GM12872 (cell line): Measurements from ENCODE around the gene PTMA.

Experiments
- TF ChIP-seq, protein P1 (sequence below): IDR thresholded peaks from 3 replicates; pipeline ENCODE4 v1.5.1; 2011; ENCODE audit warnings: low read depth, mild to moderate bottlenecking, low read length, moderate library complexity; ENCODE audit not compliant: insufficient read depth

Gene PTMA

GRCh38 chr2:231664727-231665126, 43.6 kb upstream of the PTMA start:
- TF ChIP-seq, protein P1, sequence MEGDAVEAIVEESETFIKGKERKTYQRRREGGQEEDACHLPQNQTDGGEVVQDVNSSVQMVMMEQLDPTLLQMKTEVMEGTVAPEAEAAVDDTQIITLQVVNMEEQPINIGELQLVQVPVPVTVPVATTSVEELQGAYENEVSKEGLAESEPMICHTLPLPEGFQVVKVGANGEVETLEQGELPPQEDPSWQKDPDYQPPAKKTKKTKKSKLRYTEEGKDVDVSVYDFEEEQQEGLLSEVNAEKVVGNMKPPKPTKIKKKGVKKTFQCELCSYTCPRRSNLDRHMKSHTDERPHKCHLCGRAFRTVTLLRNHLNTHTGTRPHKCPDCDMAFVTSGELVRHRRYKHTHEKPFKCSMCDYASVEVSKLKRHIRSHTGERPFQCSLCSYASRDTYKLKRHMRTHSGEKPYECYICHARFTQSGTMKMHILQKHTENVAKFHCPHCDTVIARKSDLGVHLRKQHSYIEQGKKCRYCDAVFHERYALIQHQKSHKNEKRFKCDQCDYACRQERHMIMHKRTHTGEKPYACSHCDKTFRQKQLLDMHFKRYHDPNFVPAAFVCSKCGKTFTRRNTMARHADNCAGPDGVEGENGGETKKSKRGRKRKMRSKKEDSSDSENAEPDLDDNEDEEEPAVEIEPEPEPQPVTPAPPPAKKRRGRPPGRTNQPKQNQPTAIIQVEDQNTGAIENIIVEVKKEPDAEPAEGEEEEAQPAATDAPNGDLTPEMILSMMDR: no peak

- TF ChIP-seq, protein P1: no peak
Measured at GRCh38 chr2:231665245-231666170, 42.8 kb upstream of the PTMA start.

GRCh38 chr2:231666171-231667095, 41.9 kb upstream of the PTMA start:
- TF ChIP-seq, protein P1: no peak

- TF ChIP-seq, protein P1: no peak
Measured at GRCh38 chr2:231667096-231667427, 41.3 kb upstream of the PTMA start.

- TF ChIP-seq, protein P1: no peak
Measured at GRCh38 chr2:231667496-231667895, 40.8 kb upstream of the PTMA start.

- TF ChIP-seq, protein P1: no peak
Measured at GRCh38 chr2:231668981-231669380, 39.3 kb upstream of the PTMA start.
